NOMO-1 (cell line): Measurements from ENCODE around the gene FCHO1.
A peak's percentile ranks its signal among the peaks of the same experiment; 100 is the strongest.
"Not testable (repeated sequence)": the region's sequence is repeated elsewhere in the genome, so short reads cannot be mapped to it uniquely, and the experiment has no call there.

Experiments
- DNase-seq, 2 experiments: peaks; one replicate each; lab custom pipeline; 2025; ENCODE audit not compliant: unreplicated experiment in 2 of 2; lab: John Stamatoyannopoulos, UW

Gene FCHO1

DNA sequence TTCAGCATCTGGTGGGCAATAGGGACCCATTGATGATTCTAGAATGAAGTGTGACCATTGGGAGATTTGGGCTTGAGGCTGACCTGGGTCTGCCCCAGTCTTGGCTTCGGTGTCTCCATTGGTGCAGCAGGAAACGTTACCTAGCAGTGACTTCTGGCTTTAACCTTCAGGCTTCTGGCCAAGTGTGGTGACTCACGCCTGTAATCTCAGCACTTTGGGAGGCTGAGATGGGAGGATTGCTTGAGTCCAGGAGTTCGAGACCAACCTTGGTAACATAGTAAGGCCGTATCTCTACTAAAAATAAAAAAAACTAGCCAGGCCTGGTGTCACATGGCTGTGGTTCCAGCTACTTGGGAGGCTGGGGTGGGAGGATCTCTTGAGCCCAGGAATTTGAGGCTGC is 7.2 kb downstream of the FCHO1 start:
- DNase-seq = no peak

DNA sequence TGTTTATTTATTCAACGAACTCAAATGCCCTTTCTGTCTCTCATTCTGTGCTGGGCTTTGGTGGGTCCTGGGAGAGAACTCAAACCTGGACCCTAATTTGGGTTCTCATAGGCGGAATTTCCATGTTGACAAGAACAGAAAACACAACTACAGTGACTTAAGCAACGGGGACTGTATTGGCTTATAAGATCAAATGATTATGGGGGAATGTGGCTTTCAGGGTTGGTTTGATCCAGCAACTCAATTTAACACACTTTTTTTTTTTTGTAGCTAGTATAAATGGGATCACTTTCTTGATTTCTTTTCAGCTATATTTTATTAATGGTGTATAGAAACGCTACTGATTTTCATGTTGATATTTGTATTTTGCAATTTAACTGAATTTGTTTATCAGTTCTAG is 9.9 kb downstream of the FCHO1 start:
- DNase-seq = no peak

DNA sequence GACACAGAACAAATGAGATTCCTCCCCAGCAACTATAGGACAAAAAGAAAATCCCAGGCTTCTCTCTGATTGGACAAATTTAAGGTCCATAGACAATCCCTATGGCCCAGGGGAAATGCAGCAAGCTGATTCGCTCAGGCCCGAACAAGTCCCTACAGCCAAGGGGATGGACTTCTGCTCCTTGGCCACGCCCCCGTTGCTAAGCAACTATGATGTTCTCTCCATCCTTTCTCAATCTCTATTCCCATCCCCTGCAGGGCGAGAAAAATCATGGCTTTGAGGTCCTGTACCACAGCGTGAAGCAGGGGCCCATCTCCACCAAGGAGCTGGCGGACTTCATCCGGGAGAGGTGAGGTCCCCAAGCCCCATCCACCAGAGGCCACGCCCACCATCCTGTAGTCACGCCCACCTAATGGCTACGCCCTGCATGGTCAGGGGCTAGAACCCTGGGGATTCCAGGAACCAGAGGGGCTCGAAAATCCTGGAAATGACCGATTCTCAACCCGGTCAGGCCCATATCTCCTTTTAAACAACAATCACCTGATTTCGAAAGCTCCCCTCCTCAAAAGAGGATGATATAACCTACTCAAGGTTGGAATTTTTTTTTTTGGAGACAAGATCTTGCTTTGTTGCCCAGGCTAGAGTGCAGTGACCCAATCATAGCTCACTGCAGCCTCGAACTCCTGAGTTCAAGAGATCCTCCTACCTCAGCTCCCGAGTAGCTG is 11.4 kb downstream of the FCHO1 start:
- DNase-seq = peak; percentile 11 to 29

DNA sequence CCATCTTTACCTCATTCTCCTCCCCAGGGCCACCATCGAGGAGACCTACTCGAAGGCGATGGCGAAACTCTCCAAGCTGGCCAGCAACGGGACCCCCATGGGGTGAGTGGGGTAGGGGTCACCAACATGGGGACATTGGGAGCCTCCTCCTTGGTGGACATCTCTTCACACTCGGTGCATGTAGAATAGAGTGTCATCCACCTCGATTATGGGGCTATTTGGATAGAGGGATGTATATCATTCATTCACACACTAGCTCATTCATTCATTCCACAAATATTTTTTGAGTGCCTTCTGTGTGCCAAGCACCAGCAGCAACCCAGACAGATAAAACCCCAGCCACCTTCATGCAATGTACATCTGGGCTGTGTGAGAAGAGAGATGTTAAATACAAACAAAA is 13.1 kb downstream of the FCHO1 start:
- no peak for DNase-seq

DNA sequence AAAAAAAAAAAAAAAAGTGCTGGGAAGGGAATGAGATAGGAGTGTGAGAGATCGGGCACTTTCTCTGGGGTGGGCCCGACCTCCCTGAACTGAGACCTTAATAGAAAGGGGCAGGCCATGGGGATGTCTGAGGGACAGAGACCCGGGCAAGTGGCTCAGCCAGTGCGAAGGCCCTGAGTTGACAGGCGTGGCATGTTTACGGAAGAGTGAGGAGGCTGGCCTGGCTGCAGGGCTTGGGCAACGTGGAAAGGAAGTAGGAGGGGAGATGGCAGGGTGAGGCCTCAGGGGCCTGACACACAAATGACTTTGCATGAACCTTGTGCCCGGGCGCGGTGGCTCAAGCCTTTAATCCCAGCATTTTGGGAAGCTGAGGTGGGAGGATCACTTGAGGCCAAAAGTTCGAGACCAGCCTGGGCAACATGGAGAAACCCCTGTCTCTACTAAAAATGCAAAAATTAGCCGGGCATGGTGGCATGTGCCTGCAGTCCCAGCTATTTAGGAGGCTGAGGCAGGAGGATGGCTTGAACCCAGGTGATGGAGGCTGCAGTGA is 13.9 kb downstream of the FCHO1 start:
- peak; percentile 82 to 91 for DNase-seq

DNA sequence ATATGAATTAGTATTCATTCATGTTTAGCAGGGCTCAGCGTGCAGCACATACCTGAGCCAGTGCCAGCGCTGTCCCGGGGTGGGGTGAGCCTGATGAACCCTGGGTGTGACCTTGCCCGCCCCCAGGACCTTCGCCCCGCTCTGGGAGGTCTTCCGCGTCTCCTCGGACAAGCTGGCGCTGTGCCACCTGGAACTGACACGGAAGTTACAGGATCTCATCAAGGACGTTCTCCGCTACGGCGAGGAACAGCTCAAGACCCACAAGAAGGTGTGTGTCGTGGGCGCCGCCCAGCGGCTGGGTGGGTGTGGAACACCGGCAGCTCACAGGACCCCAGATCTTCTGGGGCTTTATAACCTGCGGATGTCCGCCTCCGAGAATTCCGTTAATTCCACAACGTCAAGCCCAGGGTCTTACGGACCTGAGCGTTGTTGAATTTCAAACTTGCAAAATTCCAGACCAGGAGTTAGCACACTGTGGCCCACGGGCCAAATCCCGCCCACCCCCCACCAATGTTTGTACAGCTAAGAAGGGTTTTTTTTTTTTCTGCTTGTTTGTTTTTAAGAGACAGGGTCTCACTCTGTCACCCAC is 15.4 kb downstream of the FCHO1 start:
- DNase-seq = no peak

DNA sequence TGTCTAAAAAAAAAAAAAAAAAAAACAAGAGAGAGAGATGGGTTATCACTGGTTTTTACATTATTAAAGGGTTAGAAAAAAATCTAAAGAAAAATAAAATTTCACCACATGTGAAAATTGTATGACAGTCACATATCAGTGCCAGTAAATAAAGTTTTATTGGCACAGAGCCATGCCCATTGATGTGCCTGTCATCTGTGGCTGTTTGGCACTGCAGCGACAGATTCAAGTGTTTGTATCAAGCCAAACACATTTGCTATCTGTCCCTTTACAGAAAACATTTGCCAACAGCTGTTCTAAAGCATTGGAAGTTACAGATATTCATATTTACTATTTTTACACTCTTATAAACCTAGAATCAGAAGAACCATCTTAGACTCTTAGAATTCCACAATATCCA is 16.3 kb downstream of the FCHO1 start:
- DNase-seq = no peak

DNA sequence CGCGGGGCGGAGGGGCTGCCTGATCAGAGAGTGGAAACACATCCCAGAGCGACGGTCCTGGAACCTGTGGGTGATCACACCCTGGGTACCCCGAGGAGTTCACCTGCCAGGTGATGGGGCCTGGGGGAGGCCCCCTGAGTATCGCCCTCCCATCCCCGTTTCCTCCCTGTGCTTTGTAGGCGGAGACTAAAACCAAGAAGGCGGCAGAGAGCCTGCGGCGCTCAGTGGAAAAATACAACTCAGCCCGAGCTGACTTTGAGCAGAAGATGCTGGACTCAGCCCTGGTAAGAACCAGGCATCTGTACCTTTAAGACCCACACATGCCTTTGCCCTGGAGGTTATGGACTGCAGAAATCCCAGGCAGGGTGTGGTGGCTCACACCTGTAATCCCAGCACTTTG is 19.3 kb downstream of the FCHO1 start:
- no peak for DNase-seq

DNA sequence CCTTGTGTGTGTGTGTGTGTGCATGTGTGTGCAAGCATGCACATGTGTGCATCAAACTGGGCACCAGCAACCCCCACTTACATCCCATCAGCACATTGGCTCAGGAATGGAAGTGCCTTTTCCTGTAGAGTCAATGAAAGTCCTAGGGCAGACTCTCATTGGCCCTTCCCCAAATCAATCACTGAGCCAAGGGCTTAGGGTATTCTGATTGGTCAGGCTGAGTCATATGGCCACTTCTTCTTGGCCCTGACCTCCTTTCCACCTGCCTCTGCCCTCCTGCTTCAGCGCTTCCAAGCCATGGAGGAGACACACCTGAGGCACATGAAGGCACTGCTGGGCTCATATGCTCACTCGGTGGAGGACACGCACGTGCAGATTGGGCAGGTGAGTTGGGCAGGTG is 20.9 kb downstream of the FCHO1 start:
- DNase-seq = no peak

DNA sequence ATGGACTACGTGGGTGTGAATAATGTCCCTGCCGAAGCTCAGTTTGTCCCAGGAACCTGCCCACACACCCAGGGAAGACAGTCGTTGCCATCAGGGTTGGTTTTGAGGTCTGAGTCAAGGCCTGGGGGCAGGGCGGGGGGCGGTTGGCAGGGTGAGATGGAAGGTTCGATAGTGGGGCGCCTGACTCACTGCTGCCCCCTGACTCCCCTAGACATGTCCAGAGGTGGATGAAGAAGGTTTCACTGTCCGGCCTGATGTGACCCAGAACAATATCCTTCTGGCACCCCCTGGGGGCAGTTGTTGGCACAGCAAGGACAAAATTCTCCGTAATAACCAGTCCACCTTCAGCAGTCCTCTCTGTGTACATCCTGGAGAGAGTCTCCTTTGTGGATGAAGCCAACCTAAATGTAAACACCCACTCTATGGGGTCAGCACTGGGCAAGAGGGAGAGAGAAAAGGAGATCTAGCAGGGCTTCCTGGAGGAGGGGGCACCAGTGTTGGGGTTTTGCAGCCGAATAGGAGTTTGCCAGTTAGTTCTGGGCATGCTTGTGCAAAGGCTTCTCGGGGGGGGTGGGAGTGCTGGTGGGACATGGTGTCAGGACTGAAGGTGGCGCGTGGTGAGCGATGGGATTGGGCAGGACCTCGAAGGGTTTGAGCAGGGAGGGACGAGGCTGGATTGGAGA is 24.1 kb downstream of the FCHO1 start:
- DNase-seq = peak in 1 of 2 experiments; percentile 6

DNA sequence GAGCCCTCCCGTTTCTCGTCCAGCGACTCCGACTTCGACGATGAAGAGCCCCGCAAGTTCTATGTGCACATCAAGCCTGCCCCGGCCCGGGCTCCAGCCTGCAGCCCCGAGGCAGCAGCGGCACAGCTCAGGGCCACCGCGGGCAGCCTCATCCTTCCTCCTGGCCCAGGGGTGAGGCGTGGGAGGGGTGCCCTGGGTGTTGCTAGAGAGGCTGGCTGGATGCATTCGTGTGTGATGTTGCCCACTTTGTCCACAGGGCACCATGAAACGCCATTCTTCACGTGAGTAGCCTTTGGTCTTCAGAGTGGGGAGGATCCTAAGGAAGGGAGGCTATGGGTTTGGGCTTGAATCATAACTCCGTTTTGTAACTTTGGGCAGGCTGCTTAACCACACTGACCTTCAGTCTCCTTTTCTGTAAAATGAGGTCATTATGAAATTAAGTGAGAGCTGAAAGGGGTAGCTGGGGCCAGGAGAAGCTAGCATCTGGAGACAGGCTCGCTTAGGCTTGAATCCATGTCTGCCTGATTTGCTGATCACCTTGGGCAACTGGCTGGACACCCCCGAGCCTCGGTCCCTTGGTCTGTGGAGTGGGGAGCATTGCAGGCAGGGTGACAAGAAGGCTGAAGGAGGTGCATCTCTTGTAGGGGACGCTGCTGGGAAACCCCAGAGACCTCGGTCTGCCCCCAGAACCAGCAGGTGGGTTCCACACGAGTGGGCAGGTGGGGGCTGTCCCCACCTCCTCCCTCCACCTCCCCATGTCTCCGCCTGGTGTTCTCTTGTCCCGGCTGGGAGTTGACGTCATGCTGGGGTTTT is 24.9 kb downstream of the FCHO1 start:
- DNase-seq = no peak

DNA sequence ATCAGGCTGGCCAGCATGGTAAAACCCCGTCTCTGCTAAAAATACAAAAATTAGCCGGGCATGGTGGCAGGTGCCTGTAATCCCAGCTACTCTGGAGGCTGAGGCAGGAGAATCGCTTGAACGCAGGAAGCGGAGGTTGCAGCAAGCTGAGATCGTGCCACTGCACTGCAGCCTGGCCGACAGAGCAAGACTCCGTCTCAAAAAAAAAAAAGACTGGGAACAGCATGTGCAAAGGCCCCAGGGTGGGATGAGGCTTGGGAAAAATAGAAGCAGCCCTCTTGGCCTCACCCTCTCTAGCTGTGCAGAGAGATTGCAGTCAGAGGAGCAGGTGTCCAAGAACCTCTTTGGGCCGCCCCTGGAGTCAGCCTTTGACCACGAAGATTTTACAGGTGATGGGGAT is 26.6 kb downstream of the FCHO1 start:
- not testable (repeated sequence) for DNase-seq

DNA sequence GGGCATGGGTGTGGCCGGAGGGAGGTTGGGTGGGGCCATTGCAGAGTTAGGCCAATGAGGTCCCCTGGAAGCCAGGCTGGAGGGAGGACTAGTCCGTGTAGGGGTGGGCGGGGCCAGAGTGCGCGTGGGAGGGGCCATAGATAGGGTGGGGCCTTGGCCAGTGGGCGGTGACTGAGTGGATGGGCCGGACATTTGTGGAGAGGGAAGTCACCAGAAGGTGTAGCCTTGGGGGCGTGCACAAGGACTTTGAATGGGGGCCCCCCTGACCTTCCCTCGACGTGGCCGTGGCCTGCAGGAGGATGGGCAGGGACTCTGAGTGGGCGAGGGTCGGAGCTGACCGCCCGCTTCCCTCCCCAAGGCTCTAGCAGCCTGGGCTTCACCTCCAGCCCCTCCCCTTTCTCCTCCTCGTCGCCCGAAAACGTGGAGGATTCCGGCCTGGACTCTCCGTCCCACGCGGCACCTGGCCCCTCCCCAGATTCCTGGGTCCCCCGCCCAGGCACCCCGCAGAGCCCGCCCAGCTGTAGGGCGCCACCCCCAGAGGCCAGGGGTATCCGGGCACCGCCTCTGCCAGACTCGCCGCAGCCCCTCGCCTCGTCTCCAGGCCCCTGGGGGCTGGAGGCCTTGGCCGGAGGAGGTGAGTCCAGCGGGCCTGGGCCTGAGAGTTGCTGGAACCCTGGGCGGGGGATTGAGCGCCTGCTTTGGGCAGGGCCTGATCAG is 27.1 kb downstream of the FCHO1 start:
- DNase-seq = no peak

DNA sequence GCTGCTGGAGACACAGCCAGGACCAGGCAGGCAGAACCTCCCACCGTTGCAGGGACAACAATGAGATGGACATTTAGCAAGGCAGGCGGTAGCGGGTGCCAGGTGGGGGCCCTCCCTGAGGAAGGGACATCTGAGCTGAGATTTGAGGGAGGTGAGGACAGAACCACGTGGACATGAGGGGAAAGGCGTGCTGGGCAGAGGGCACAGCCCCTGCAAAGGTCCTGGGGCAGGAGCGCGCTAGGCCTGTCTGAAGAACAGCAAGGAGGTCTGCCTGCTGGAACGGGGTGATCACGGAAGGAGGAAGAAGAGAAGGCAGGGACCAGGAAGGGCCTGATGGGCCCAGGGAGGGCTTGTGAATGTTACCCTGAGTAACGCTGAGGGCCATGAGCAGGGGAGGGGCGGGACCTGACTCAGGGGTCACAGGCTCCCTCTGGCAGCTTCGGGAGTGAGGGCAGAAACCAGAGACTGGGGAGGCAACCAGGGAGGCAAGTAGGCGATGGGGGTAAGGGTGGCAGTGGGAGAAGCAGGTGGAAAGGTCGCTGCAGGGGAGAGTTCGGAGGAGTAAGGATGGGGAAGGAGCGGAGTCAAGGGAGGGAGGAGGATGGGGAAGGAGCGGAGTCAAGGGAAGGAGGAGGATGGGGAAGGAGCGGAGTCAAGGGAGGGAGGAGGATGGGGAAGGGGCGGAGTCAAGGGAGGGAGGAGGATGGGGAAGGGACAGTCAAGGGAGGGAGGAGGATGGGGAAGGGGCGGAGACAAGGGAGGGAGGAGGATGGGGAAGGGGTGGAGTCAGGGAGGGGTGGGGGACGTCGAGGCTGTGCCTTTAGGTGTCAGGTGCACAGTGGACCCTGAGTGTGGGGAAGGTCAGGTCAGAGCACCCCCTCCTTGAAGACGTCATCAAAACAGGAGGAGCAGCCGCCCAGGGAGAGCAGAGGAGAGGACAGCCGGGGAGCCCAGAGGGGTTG is 28.0 kb downstream of the FCHO1 start:
- no peak for DNase-seq

DNA sequence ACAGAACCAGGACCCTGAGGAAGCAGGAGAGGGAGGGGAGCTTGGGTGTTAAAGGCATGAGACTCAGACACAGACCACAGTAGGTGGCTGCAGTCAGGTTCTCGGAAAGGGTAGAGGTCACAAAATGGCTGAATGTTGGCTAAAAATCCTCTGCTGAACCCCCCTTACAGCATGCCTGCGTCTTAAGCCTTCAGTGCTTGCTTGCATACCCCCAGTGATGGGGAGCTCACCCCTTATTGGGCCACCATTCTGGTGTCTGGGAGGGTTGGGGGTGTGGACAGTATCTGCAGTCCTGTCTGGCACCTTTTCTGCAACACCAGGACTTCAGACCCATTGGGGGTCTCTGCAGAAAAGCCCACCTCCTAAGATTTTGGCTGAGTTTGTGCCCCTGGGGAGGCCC is 29.5 kb downstream of the FCHO1 start:
- no peak for DNase-seq

DNA sequence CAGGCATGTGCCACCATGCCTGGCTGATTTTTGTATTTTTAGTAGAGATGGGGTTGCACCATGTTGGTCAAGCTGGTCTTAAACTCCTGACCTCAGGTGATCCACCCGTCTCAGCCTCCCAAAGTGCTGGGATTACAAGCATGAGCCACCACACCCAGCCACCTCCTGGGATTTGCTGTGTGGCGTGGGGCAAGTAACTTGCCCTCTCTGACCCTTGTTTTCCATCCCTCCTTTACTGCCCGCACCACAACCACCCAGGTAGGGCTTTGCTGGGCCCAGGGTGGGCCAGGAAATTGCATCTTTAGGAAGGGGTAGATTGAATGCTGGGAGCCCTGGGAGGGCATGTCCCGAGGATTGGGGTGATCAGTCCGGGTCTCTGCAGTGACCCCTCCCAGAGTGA is 32.4 kb downstream of the FCHO1 start:
- DNase-seq = not testable (repeated sequence)

DNA sequence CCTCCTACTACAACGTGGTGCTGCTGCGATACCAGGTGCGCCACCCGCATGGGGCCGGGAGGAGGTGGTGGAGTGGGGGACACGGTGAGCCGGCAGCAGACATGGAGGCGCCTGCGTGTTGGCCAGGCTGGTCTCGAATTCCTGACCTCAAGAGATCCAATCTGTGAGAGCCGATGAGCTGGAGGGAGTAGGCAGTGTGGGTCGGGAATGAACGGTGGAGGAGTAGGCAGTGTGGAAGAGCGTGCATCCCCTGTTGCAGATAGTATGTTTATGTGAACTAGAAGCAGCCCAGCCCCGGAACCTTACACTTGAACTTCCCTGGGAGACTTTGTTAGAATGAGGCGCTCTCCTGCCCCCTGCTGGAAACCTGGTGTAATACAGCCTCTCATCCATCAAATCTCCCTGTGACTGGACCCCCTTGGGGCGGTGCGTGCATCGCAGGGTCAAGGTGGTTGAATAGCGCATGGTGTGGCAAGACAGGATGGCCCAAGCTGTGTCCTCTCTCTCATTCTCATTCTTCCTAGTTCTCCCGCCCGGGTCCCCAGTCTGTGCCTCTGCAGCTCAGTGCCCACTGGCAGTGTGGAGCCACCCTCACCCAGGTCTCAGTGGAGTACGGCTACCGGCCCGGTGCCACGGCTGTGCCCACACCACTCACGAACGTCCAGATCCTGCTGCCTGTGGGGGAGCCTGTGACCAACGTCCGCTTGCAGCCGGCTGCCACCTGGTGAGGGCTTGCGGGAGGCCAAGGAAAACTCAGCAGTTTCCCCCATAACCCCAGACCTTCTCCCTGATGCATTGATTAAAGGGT is 33.1 kb downstream of the FCHO1 start:
- DNase-seq = peak; percentile 38 to 42

DNA sequence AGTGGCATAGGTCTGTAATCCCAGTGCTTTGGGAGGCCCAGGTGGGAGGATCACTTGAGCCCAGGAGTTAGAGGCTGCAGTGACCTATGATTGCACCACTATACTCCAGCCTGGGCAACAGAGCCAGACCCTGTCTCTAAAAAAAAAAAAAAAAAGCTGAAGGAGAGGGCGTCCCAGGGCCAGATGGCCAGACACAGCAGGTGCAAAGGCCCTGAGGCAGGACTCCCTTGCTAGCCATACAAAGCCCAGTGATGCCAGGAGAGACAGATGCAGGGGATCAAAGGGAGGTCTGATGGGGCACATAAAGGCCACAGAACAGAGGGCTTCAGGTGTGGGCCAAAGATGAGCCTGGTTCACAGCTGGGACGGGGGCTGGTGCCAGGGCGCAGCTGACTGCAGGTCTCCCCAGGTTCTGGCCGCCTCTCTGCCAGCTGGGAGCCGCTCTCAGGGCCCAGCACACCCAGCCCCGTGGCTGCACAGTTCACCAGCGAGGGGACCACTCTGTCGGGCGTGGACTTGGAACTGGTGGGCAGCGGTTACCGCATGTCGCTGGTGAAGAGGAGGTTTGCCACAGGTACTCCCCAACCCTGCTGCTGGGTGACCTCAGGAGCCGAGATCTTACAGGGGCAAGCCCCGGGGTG is 36.1 kb downstream of the FCHO1 start:
- no peak for DNase-seq
